Stimulated activated effector memory CD8-positive, alpha-beta T cell treated with anti-CD3 and anti-CD28 coated beads, Interleukin-12 subunit alpha, Interleukin-12 subunit beta, amount 100 ng/mL, for 72 hours (primary cell): ENCODE results near the gene ZDHHC4.
A peak's percentile ranks its signal among the peaks of the same experiment; 100 is the strongest.
"Not testable (repeated sequence)": the region's sequence is repeated elsewhere in the genome, so short reads cannot be mapped to it uniquely, and the experiment has no call there.

ENCODE experiments used
- ATAC-seq: fragments of 150-1000 bp; cut with Tn5 transposase; 2 replicates; pipeline ENCODE4 v1.10.0; 2021
- DNase-seq, 2 donors: peaks; one replicate each; pipeline ENCODE4 v3.0.0; 2021 to 2022; ENCODE audit warnings: low spot score in 2 of 2
- H3K27ac Mint-ChIP-seq: one replicate; pipeline ENCODE4 v1.8.0; 2022; ENCODE audit warnings: mild to moderate bottlenecking, mixed read lengths
- H3K36me3 Mint-ChIP-seq: one replicate; pipeline ENCODE4 v1.8.0; 2022; ENCODE audit warnings: mild to moderate bottlenecking, mixed read lengths
- H3K4me1 Mint-ChIP-seq: one replicate; pipeline ENCODE4 v1.8.0; 2022; ENCODE audit warnings: mixed read lengths
- H3K4me3 Mint-ChIP-seq: one replicate; pipeline ENCODE4 v1.8.0; 2022; ENCODE audit warnings: mild to moderate bottlenecking, mixed read lengths
- H3K9me3 Mint-ChIP-seq: one replicate; pipeline ENCODE4 v1.8.0; 2022; ENCODE audit warnings: mixed read lengths

ZDHHC4 gene

GRCh38 chr7:6578114-6579084 lies 1.1 kb downstream of the ZDHHC4 start:
- DNase-seq: no peak
- H3K4me3 Mint-ChIP-seq: peak overlapping the region; percentile 82
- ATAC-seq: no peak
- peaks cover 43% of the 10 kb centered on the region for H3K36me3 Mint-ChIP-seq
- H3K27ac Mint-ChIP-seq: peak overlapping the region; percentile 96
- H3K9me3 Mint-ChIP-seq: no peaks in the 10 kb centered on the region
- H3K4me1 Mint-ChIP-seq: peaks cover 23% of the 10 kb centered on the region

- peak overlapping the region; percentile 82 for H3K4me3 Mint-ChIP-seq
- H3K27ac Mint-ChIP-seq: peak overlapping the region; percentile 96
- H3K4me1 Mint-ChIP-seq: peaks cover 23% of the 10 kb centered on the region
- H3K9me3 Mint-ChIP-seq: no peaks in the 10 kb centered on the region
- peaks cover 53% of the 10 kb centered on the region for H3K36me3 Mint-ChIP-seq
- DNase-seq (no peak), ATAC-seq (no peak)
Observed at GRCh38 chr7:6579446-6579845, 2.2 kb downstream of the ZDHHC4 start.

GRCh38 chr7:6585746-6586432 lies 8.6 kb downstream of the ZDHHC4 start:
- H3K4me3 Mint-ChIP-seq, H3K9me3 Mint-ChIP-seq, ATAC-seq, H3K27ac Mint-ChIP-seq, DNase-seq: not testable (repeated sequence)
- Mint-ChIP-seq H3K4me1 (peaks cover 25% of the 10 kb centered on the region), H3K36me3 (peaks cover 87% of the 10 kb centered on the region)

GRCh38 chr7:6588566-6588965 lies 11.3 kb downstream of the ZDHHC4 start:
- H3K9me3 Mint-ChIP-seq: no peaks in the 10 kb centered on the region
- H3K36me3 Mint-ChIP-seq: peaks cover 87% of the 10 kb centered on the region
- ATAC-seq: no peak
- DNase-seq: no peak
- peaks cover 20% of the 10 kb centered on the region for H3K4me1 Mint-ChIP-seq
- H3K27ac Mint-ChIP-seq: no peak overlapping the region
- peak overlapping the region; percentile 91 for H3K4me3 Mint-ChIP-seq

- peak overlapping the region; percentile 63 for H3K27ac Mint-ChIP-seq
- H3K36me3 Mint-ChIP-seq: peaks cover 87% of the 10 kb centered on the region
- H3K9me3 Mint-ChIP-seq: no peaks in the 10 kb centered on the region
- ATAC-seq: no peak
- no peak for DNase-seq
- H3K4me1 Mint-ChIP-seq: peaks cover 20% of the 10 kb centered on the region
- peak overlapping the region; percentile 91 for H3K4me3 Mint-ChIP-seq
Observed at GRCh38 chr7:6589151-6589828, 12.0 kb downstream of the ZDHHC4 start.

GRCh38 chr7:6589829-6590644 lies 12.8 kb downstream of the ZDHHC4 start, which contains the start of gene INTS15:
Gene INTS15 (plus strand): TSS chr7:6590021. CDS start chr7:6590284, 263 bp downstream.
- peaks cover 20% of the 10 kb centered on the region for H3K4me1 Mint-ChIP-seq
- ATAC-seq (peak; percentile 93), DNase-seq (peak; percentile 88 to 91)
- peak within 1 kb of the TSS; percentile 93 for H3K27ac Mint-ChIP-seq
- H3K36me3 Mint-ChIP-seq: peaks cover 87% of the 10 kb centered on the region
- H3K9me3 Mint-ChIP-seq: no peaks in the 10 kb centered on the region
- peak within 1 kb of the TSS; percentile 91 for H3K4me3 Mint-ChIP-seq

- peaks cover 20% of the 10 kb centered on the region for H3K4me1 Mint-ChIP-seq
- H3K27ac Mint-ChIP-seq: peak overlapping the region; percentile 93
- DNase-seq: no peak
- H3K4me3 Mint-ChIP-seq: peak overlapping the region; percentile 91
- ATAC-seq: no peak
- H3K36me3 Mint-ChIP-seq: peaks cover 88% of the 10 kb centered on the region
- no peaks in the 10 kb centered on the region for H3K9me3 Mint-ChIP-seq
Observed at GRCh38 chr7:6590645-6591110, 13.4 kb downstream of the ZDHHC4 start.

- Mint-ChIP-seq H3K36me3 (peaks cover 95% of the 10 kb centered on the region), H3K27ac (no peak overlapping the region), H3K4me1 (peaks cover 6% of the 10 kb centered on the region), H3K4me3 (no peak overlapping the region), H3K9me3 (no peaks in the 10 kb centered on the region)
- ATAC-seq: no peak
- DNase-seq: no peak
Observed at GRCh38 chr7:6600093-6600492, 22.8 kb downstream of the ZDHHC4 start.

GRCh38 chr7:6604458-6604857 lies 27.2 kb downstream of the ZDHHC4 start:
- ATAC-seq (no peak), DNase-seq (no peak)
- Mint-ChIP-seq H3K36me3 (peaks cover 87% of the 10 kb centered on the region), H3K4me3 (no peak overlapping the region), H3K9me3 (no peaks in the 10 kb centered on the region), H3K4me1 (peaks cover 12% of the 10 kb centered on the region), H3K27ac (peak overlapping the region; percentile 54)

- Mint-ChIP-seq H3K4me3 (no peak overlapping the region), H3K27ac (no peak overlapping the region), H3K4me1 (peaks cover 12% of the 10 kb centered on the region), H3K9me3 (no peaks in the 10 kb centered on the region), H3K36me3 (peaks cover 61% of the 10 kb centered on the region)
- ATAC-seq (no peak), DNase-seq (no peak)
Observed at GRCh38 chr7:6606866-6607583, 29.8 kb downstream of the ZDHHC4 start.

GRCh38 chr7:6607651-6608051 lies 30.4 kb downstream of the ZDHHC4 start:
- peaks cover 58% of the 10 kb centered on the region for H3K36me3 Mint-ChIP-seq
- no peaks in the 10 kb centered on the region for H3K9me3 Mint-ChIP-seq
- H3K4me3 Mint-ChIP-seq: no peak overlapping the region
- DNase-seq (no peak), ATAC-seq (no peak)
- H3K27ac Mint-ChIP-seq: no peak overlapping the region
- H3K4me1 Mint-ChIP-seq: peaks cover 6% of the 10 kb centered on the region

- H3K4me1 Mint-ChIP-seq: peaks cover 6% of the 10 kb centered on the region
- DNase-seq (no peak), ATAC-seq (no peak)
- H3K9me3 Mint-ChIP-seq: no peaks in the 10 kb centered on the region
- H3K4me3 Mint-ChIP-seq: no peak overlapping the region
- H3K36me3 Mint-ChIP-seq: peaks cover 57% of the 10 kb centered on the region
- H3K27ac Mint-ChIP-seq: no peak overlapping the region
Observed at GRCh38 chr7:6608081-6608480, 30.8 kb downstream of the ZDHHC4 start.

GRCh38 chr7:6608794-6609193 lies 31.5 kb downstream of the ZDHHC4 start:
- peaks cover 50% of the 10 kb centered on the region for H3K36me3 Mint-ChIP-seq
- peaks cover 6% of the 10 kb centered on the region for H3K4me1 Mint-ChIP-seq
- H3K9me3 Mint-ChIP-seq: no peaks in the 10 kb centered on the region
- ATAC-seq (no peak), DNase-seq (no peak)
- H3K27ac Mint-ChIP-seq: no peak overlapping the region
- H3K4me3 Mint-ChIP-seq: no peak overlapping the region

- Mint-ChIP-seq H3K36me3 (peaks cover 18% of the 10 kb centered on the region), H3K4me1 (peaks cover 16% of the 10 kb centered on the region), H3K4me3 (no peak overlapping the region), H3K9me3 (no peaks in the 10 kb centered on the region), H3K27ac (no peak overlapping the region)
- ATAC-seq: no peak
- no peak for DNase-seq
Observed at GRCh38 chr7:6612819-6613218, 35.6 kb downstream of the ZDHHC4 start.
